ENCODE results near the gene SPACA6. TPM values are rescaled to one million over a fixed set of nuclear protein-coding genes. Genes with fewer than 3 reads are reported as not detected.
A peak's percentile ranks its signal among the peaks of the same experiment; 100 is the strongest.

SPACA6 gene
- total RNA-seq, 1 donor from 2014 or later: 1.1 TPM

DNA sequence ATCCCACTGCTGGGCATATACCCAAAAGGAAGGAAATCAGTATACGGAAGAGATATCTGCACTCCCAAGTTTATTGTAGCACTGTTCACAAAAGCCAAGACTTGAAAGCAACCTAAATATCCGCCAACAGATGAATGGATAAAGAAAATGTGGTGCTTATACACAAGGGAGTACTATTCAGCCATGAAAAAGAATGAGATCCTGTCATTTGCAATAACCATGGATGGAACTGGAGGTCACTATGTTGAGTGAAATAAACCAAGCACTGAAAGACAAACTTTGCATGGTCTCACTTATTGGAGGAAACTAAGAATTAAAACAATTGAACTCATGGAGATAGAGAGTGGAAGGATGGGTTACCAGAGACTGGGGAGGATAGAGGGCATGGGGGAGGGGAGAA is 40.0 kb upstream of the SPACA6 start:
- no peak for DNase-seq (ENCODE audit: low read depth)
- H3K27me3 ChIP-seq (ENCODE audit: control insufficient read depth, insufficient read depth, low read length): no peaks in the 10 kb centered on the region
- FAIRE-seq: no peak
- H3K36me3 ChIP-seq (ENCODE audit: control insufficient read depth, insufficient read depth, low read length): no peaks in the 10 kb centered on the region
- TF ChIP-seq, protein P1, sequence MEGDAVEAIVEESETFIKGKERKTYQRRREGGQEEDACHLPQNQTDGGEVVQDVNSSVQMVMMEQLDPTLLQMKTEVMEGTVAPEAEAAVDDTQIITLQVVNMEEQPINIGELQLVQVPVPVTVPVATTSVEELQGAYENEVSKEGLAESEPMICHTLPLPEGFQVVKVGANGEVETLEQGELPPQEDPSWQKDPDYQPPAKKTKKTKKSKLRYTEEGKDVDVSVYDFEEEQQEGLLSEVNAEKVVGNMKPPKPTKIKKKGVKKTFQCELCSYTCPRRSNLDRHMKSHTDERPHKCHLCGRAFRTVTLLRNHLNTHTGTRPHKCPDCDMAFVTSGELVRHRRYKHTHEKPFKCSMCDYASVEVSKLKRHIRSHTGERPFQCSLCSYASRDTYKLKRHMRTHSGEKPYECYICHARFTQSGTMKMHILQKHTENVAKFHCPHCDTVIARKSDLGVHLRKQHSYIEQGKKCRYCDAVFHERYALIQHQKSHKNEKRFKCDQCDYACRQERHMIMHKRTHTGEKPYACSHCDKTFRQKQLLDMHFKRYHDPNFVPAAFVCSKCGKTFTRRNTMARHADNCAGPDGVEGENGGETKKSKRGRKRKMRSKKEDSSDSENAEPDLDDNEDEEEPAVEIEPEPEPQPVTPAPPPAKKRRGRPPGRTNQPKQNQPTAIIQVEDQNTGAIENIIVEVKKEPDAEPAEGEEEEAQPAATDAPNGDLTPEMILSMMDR (IDR thresholded peaks at IDR 0.05; ENCODE audit: insufficient read depth, low read length, severe bottlenecking): no peak
- no peak overlapping the region for H3K4me3 ChIP-seq (ENCODE audit: low read depth, low read length)

DNA sequence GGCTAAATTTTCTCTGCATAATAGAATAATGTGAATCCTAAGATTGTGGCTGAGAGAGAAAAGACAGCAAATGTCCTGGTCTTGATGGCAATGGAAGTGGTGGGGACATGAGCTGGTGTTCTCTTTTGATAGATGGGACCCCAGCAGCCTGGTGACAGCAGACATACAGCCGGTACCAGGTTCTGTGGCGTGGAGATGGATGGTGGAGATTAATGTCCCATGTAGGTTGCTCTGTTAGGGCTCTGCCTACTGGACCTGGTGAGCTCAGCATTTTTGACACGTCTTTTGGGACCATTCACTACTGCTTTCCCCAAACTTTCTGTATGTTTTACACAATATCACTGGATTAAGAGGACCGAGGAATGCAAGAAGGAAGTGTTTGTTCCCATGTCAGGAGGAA is 38.3 kb upstream of the SPACA6 start:
- DNase-seq (ENCODE audit: low read depth): no peak
- FAIRE-seq: no peak
- H3K27me3 ChIP-seq (ENCODE audit: control insufficient read depth, insufficient read depth, low read length): no peaks in the 10 kb centered on the region
- TF ChIP-seq, protein P1 (IDR thresholded peaks at IDR 0.05; ENCODE audit: insufficient read depth, low read length, severe bottlenecking): no peak
- no peak overlapping the region for H3K4me3 ChIP-seq (ENCODE audit: low read depth, low read length)
- H3K36me3 ChIP-seq (ENCODE audit: control insufficient read depth, insufficient read depth, low read length): no peaks in the 10 kb centered on the region

- FAIRE-seq (no peak), DNase-seq (ENCODE audit: low read depth) (peak; percentile 54)
- no peak overlapping the region for H3K4me3 ChIP-seq (ENCODE audit: low read depth, low read length)
- no peaks in the 10 kb centered on the region for H3K36me3 ChIP-seq (ENCODE audit: control insufficient read depth, insufficient read depth, low read length)
- H3K27me3 ChIP-seq (ENCODE audit: control insufficient read depth, insufficient read depth, low read length): no peaks in the 10 kb centered on the region
- TF ChIP-seq, protein P1 (IDR thresholded peaks at IDR 0.05; ENCODE audit: insufficient read depth, low read length, severe bottlenecking): peak; percentile 63
Observed at GRCh38 chr19:51660975-51661600, 32.0 kb upstream of the SPACA6 start.

DNA sequence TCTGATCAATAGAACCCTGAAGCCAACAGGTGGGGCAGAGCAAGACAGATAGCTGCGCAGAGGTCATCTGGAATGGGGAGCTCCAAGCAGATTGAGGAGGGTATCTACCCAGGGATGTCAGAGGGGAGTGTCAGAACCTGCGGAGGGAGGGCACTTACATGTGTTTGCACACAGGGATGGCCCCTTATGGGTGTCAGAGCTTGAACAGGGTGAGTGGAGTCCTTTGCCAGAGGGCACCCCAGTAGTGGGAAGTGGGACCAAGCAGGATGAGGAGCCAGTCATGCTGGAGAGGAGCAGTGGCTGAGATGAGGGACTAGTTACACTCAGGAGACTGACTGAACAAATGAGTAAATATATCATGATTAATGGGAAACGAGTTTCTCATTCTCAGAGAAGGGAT is 29.5 kb upstream of the SPACA6 start:
- no peak overlapping the region for H3K4me3 ChIP-seq (ENCODE audit: low read depth, low read length)
- no peaks in the 10 kb centered on the region for H3K27me3 ChIP-seq (ENCODE audit: control insufficient read depth, insufficient read depth, low read length)
- TF ChIP-seq, protein P1 (IDR thresholded peaks at IDR 0.05; ENCODE audit: insufficient read depth, low read length, severe bottlenecking): no peak
- DNase-seq (ENCODE audit: low read depth) (no peak), FAIRE-seq (no peak)
- H3K36me3 ChIP-seq (ENCODE audit: control insufficient read depth, insufficient read depth, low read length): no peaks in the 10 kb centered on the region

GRCh38 chr19:51664131-51664530 is 29.0 kb upstream of the SPACA6 start:
- Histone ChIP-seq H3K36me3 (ENCODE audit: control insufficient read depth, insufficient read depth, low read length) (no peaks in the 10 kb centered on the region), H3K4me3 (ENCODE audit: low read depth, low read length) (no peak overlapping the region), H3K27me3 (ENCODE audit: control insufficient read depth, insufficient read depth, low read length) (no peaks in the 10 kb centered on the region)
- TF ChIP-seq, protein P1 (IDR thresholded peaks at IDR 0.05; ENCODE audit: insufficient read depth, low read length, severe bottlenecking): no peak
- DNase-seq (ENCODE audit: low read depth) (no peak), FAIRE-seq (no peak)

DNA sequence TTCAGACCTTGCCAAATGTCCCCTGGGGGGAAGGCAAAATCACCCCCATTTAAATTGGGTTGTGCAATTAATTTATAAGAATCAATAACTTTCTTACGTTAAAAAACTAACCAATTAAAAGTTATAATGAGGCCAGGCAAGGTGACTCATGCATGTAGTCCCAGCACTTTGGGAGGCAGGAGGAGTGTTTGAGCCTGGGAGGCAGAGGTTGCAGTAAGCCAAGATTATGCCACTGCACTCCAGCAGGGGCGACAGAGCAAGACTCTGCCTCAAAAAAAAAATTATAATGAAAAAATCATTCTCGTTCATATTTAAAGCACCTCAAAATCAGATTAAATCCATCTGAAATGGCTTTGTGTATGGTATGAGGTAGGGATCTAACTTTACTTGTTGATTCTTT is 28.1 kb upstream of the SPACA6 start:
- TF ChIP-seq, protein P1 (IDR thresholded peaks at IDR 0.05; ENCODE audit: insufficient read depth, low read length, severe bottlenecking): peak; percentile 21
- DNase-seq (ENCODE audit: low read depth): peak; percentile 22
- H3K4me3 ChIP-seq (ENCODE audit: low read depth, low read length): no peak overlapping the region
- H3K36me3 ChIP-seq (ENCODE audit: control insufficient read depth, insufficient read depth, low read length): no peaks in the 10 kb centered on the region
- no peaks in the 10 kb centered on the region for H3K27me3 ChIP-seq (ENCODE audit: control insufficient read depth, insufficient read depth, low read length)
- no peak for FAIRE-seq
